Kidney epithelial cell (primary cell): ENCODE measurements around the gene CARF. TPM values are rescaled to one million over a fixed set of nuclear protein-coding genes. Genes with fewer than 3 reads are reported as not detected.
"Not testable (repeated sequence)": the region's sequence is repeated elsewhere in the genome, so short reads cannot be mapped to it uniquely, and the experiment has no call there.

Source experiments
- DNase-seq: peaks from one replicate; pipeline ENCODE4 v3.0.0-alpha.2; 2010; ENCODE audit warnings: low read depth
- H3K27me3 ChIP-seq: 2 replicates; pipeline ENCODE4 v1.6.0; 2011; ENCODE audit warnings: low read length; ENCODE audit not compliant: control insufficient read depth, insufficient read depth
- H3K36me3 ChIP-seq: 2 replicates; pipeline ENCODE4 v1.5.1; 2011; ENCODE audit warnings: low read length; ENCODE audit not compliant: control insufficient read depth, insufficient read depth
- H3K4me3 ChIP-seq: 2 replicates; pipeline ENCODE4 v1.5.1; 2011; ENCODE audit warnings: low read depth, mild to moderate bottlenecking, control low read depth, low read length
- total RNA-seq: library from RNA; depleted of rRNA; stranded (reverse); fragments of >200 nt; gene quantifications from 2 replicates; pipeline ENCODE4 v1.2.3, GENCODE V29; 2015
- TF ChIP-seq, protein P1 (sequence below): IDR thresholded peaks from 2 replicates; pipeline ENCODE4 v1.5.1; 2011; ENCODE audit warnings: mild to moderate bottlenecking, moderate library complexity, low read length, control low read depth, inconsistent platforms; ENCODE audit not compliant: insufficient read depth, poor library complexity, severe bottlenecking

Gene CARF
- total RNA-seq, 1 donor from 2014 or later: 4.4 TPM

GRCh38 chr2:202883987-202884675 is 27.9 kb upstream of the CARF start:
- Histone ChIP-seq H3K27me3 (no peaks in the 10 kb centered on the region), H3K36me3 (no peaks in the 10 kb centered on the region), H3K4me3 (no peak overlapping the region)
- TF ChIP-seq, protein P1, sequence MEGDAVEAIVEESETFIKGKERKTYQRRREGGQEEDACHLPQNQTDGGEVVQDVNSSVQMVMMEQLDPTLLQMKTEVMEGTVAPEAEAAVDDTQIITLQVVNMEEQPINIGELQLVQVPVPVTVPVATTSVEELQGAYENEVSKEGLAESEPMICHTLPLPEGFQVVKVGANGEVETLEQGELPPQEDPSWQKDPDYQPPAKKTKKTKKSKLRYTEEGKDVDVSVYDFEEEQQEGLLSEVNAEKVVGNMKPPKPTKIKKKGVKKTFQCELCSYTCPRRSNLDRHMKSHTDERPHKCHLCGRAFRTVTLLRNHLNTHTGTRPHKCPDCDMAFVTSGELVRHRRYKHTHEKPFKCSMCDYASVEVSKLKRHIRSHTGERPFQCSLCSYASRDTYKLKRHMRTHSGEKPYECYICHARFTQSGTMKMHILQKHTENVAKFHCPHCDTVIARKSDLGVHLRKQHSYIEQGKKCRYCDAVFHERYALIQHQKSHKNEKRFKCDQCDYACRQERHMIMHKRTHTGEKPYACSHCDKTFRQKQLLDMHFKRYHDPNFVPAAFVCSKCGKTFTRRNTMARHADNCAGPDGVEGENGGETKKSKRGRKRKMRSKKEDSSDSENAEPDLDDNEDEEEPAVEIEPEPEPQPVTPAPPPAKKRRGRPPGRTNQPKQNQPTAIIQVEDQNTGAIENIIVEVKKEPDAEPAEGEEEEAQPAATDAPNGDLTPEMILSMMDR: no peak
- no peak for DNase-seq

DNA sequence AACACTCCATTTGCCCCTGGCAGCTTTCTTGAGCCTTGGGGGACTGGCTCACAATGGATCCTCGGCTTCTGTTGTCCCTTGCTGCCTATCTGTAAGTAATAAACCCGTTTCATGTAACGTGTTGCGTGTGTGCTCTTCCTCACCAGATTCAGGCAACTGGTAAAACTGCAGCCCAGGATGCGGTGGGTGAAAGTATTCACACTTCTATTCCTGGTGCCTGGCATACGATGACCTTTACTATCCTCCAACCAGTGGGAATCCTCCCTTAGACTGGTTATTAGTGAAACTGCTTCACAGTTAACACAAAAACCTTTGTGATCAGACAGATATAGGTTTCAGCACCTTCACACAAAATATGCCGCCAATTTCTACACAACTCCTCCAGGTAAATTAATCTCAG is 26.9 kb upstream of the CARF start:
- TF ChIP-seq, protein P1: no peak
- no peaks in the 10 kb centered on the region for H3K36me3 ChIP-seq
- no peak for DNase-seq

DNA sequence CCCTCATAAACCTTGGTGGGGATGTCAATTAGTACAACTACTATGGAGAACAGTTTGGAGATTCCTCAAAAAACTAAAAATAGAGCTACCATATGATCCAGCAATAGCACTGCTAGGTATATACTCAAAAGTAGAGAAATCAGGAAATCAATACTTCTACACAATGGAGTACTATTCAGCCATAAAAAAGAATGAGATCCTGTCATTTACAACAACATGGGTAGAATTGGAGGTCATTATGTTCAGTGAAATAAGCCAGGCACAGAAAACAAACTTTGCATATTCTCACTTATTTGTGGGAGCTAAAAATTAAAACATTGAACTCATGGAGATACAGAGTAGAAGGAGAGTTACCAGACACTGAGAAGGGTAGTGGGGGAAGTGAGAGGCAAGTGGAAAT is 6.6 kb upstream of the CARF start:
- not testable (repeated sequence) for DNase-seq, H3K36me3 ChIP-seq, H3K27me3 ChIP-seq, H3K4me3 ChIP-seq

More for the DNA sequence above, 26.9 kb upstream of the CARF start:
- H3K4me3 ChIP-seq: no peak overlapping the region
- no peaks in the 10 kb centered on the region for H3K27me3 ChIP-seq

GRCh38 chr2:202908186-202908585 is 3.9 kb upstream of the CARF start:
- TF ChIP-seq, protein P1: no peak
- DNase-seq: no peak
- Histone ChIP-seq H3K27me3 (no peaks in the 10 kb centered on the region), H3K36me3 (no peaks in the 10 kb centered on the region), H3K4me3 (no peak overlapping the region)

DNA sequence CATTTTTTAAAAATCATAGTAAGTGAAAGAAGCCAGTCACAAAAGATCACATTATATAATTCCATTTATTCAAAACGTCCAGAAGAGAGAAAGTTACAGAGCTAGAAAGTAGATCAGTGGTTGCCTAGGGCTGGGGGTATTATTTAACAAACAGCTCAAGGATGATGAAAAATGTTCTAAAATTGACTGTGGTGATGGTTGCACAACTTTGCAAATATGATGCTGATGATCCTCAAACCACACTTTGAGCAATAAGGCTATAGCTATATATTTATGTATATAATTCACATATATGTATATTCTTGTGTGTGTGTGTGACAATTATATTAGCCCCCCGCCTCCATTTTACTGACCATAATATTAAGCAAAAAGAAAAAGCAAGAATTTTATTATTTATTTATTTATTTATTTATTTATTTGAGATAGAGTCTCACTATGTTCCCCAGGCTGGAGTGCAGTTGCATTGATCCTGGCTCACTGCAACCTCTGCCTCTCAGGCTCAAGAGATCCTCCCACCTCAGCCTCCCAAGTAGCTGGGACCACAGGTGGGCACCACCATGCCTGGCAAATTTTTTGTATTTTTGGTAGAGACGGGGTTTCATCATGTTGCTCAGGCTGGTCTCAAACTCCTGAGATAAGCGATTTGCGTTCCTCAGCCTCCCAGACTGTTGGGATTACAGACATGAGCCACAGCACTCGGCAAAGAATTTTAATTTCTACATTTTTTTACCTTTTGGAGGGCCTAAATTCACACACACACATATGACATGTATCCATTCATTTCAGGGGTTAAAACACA is 2.5 kb upstream of the CARF start:
- TF ChIP-seq, protein P1: no peak
- Histone ChIP-seq H3K36me3 (no peaks in the 10 kb centered on the region), H3K27me3 (no peaks in the 10 kb centered on the region), H3K4me3 (no peak overlapping the region)
- DNase-seq: no peak

- H3K36me3 ChIP-seq, H3K27me3 ChIP-seq, DNase-seq: not testable (repeated sequence)
- H3K4me3 ChIP-seq: peak overlapping the region; percentile 61
Measured at GRCh38 chr2:202910250-202910649, 1.8 kb upstream of the CARF start.
